Right cardiac atrium (tissue), 5 donors: ENCODE data around the gene MACROD2. TPM values are rescaled to one million over a fixed set of nuclear protein-coding genes. Genes with fewer than 3 reads are reported as not detected.

Experiments used
- ATAC-seq, 2 donors: fragments of 200-7000 bp; cut with Tn5 transposase; one replicate each; pipeline versions ENCODE4 v1.8.0 to v1.9.1; 2020; ENCODE audit warnings: moderate library complexity in 2 of 2, mild to moderate bottlenecking in 1 of 2
- DNase-seq, 3 donors: peaks; one replicate each; pipeline ENCODE4 v3.0.0-alpha.2; 2020
- H3K27ac ChIP-seq: one replicate; pipeline ENCODE4 v1.5.1; 2013; ENCODE audit warnings: mild to moderate bottlenecking, low read length, control low read depth, moderate library complexity
- H3K27me3 ChIP-seq: one replicate; pipeline ENCODE4 v1.6.1; 2013; ENCODE audit not compliant: control insufficient read depth, insufficient read depth
- H3K4me1 ChIP-seq: one replicate; pipeline ENCODE4 v1.6.1; 2013; ENCODE audit warnings: low read length; ENCODE audit not compliant: control insufficient read depth, insufficient read depth
- H3K4me3 ChIP-seq: one replicate; pipeline ENCODE4 v1.5.1; 2013; ENCODE audit warnings: low read length, control low read depth
- H3K9me3 ChIP-seq: one replicate; pipeline ENCODE4 v1.6.1; 2013; ENCODE audit warnings: low read length; ENCODE audit not compliant: control insufficient read depth
- WGBS: extraction: QIAGEN DNeasy Blood & Tissue Kit; methylation state at CpG from one replicate; pipeline ENCODE4 v1.1.7; 2013; 5-methylcytosine and 5-hydroxymethylcytosine counted together
- intact Hi-C, 4 donors: fragments of 100-400 bp; cut with DNase I; formaldehyde crosslinking; loops; one replicate each; pipeline versions ENCODE4 v1.11.0 to v1.14.0; 2022 to 2023
- polyA plus RNA-seq: library from polyadenylated mRNA; stranded (reverse); fragments of 200-250 nt; gene quantifications from one replicate; pipeline ENCODE4 v1.2.3, GENCODE V29; 2013
- total RNA-seq, 4 donors: library from RNA; stranded (reverse); fragmentation: NEBNext Ultra II Directional; extraction: Animal tissue kit (Norgen Biotek cat#: 25700); gene quantifications; one replicate each; pipeline ENCODE4 v1.2.1, GENCODE V29; 2021
- donor health status: healthy with polysubstance abuse.
- donor health status: DM: no; HTN: yes; CAD: no.
- donor health status: DM: no; HTN: no; CAD: no.
- donor health status: DM: no; HTN: yes; CAD: no; lungs with severe emphysema.
- donor health status: DM: yes; HTN: yes; CAD: no.

The MACROD2 gene
- total and polyA plus RNA-seq, 5 donors, result 0.61 to 4.4 (median 2.4) TPM

GRCh38 chr20:15328084-15328483, 1332.8 kb downstream of the MACROD2 start:
- ATAC-seq (no peak), DNase-seq (no peak)
- intact Hi-C loops, result no loop called here
- Histone ChIP-seq H3K27me3 (no peaks in the 10 kb centered on the region), H3K27ac (no peak overlapping the region), H3K9me3 (no peaks in the 10 kb centered on the region), H3K4me3 (no peak overlapping the region), H3K4me1 (no peaks in the 10 kb centered on the region)
- 39% methylated on average over 1 of the region's 1 CpG for WGBS

DNA sequence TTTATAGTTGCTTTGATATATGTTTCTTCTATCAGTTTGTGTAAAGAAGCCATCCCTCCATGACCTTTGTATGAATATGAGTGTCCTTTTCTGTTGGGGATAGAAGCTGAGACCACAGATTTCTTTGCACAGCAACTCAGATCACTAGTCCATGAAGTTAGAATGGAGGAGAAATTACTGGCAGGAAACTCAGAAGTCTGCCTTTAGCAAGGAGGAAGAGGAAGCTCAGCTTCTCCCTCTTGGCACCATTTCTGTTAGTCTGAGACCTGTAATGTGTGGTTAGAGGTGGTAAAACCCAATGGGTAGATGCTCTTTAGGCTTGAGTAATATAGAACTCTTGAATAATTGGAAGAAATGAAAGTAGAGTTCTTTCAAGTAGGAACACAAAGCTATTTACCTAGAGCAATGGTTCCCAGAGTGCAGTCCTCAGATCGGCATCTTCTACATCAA, 1337.4 kb downstream of the MACROD2 start:
- ATAC-seq (no peak), DNase-seq (no peak)
- WGBS, result 98% methylated on average over 1 of the region's 1 CpG
- intact Hi-C loops, result no loop called here
- Histone ChIP-seq H3K4me1 (no peaks in the 10 kb centered on the region), H3K27me3 (no peaks in the 10 kb centered on the region), H3K27ac (no peak overlapping the region), H3K9me3 (no peaks in the 10 kb centered on the region), H3K4me3 (no peak overlapping the region)

GRCh38 chr20:15333170-15333569, 1337.9 kb downstream of the MACROD2 start:
- Histone ChIP-seq H3K4me1 (no peaks in the 10 kb centered on the region), H3K27me3 (no peaks in the 10 kb centered on the region), H3K4me3 (no peak overlapping the region), H3K27ac (no peak overlapping the region), H3K9me3 (no peaks in the 10 kb centered on the region)
- DNase-seq (no peak), ATAC-seq (no peak)
- intact Hi-C loops, result no loop called here
- WGBS, result 79% methylated on average over 4 of the region's 4 CpGs

DNA sequence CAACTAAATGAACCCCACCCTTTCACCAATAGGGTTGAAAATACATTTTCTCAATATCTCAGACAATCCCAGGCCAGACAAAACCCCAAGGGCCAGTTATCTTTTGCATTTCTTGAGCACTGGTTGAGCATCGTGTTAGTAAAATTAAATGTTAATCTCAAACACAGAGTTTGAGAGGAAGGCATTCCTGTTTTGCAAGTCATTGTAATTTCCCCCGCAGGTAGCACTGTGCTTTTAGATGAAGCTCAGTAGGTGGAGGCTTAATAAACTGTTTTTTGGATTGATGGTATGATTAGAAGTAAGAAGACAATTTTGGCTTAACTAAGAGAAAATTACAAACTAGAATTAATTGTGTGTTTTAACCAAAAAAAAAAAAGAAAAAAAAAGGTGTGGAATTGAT, 1340.7 kb downstream of the MACROD2 start:
- H3K27ac ChIP-seq, result no peak overlapping the region
- H3K4me3 ChIP-seq, result no peak overlapping the region
- intact Hi-C loops, result no loop called here
- ATAC-seq (no peak), DNase-seq (no peak)
- H3K27me3 ChIP-seq, result no peaks in the 10 kb centered on the region
- 72% methylated on average over 2 of the region's 2 CpGs for WGBS
- no peaks in the 10 kb centered on the region for H3K4me1 ChIP-seq
- H3K9me3 ChIP-seq, result no peaks in the 10 kb centered on the region

- H3K27me3 ChIP-seq, result no peaks in the 10 kb centered on the region
- H3K27ac ChIP-seq, result no peak overlapping the region
- ATAC-seq (no peak), DNase-seq (no peak)
- H3K4me3 ChIP-seq, result no peak overlapping the region
- intact Hi-C loops, result no loop called here
- H3K4me1 ChIP-seq, result no peaks in the 10 kb centered on the region
- no peaks in the 10 kb centered on the region for H3K9me3 ChIP-seq
- WGBS, result 94% methylated on average over 5 of the region's 5 CpGs
Observed at GRCh38 chr20:15336536-15336935, 1341.2 kb downstream of the MACROD2 start.

DNA sequence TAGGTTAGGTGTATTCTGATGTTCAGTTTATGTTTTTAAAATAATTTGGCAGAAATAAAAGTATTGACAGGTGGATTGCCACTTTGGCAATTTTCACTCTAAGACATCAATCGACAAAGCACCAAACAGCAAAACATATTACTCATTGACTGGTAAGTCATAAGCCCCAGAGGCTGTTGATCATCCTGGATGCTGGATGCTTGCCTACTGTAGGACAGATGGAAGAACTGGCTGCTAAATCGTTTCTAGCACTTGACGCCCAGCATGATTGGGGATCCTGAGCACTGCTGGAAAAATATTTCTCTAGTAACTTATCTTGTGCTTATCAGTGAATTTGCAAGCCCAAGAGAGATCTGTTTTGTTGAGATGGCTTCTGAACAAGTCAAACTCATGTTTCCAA, 1343.9 kb downstream of the MACROD2 start:
- WGBS, result 24% methylated on average over 3 of the region's 3 CpGs
- Histone ChIP-seq H3K4me1 (no peaks in the 10 kb centered on the region), H3K9me3 (no peaks in the 10 kb centered on the region), H3K27ac (no peak overlapping the region), H3K27me3 (no peaks in the 10 kb centered on the region), H3K4me3 (no peak overlapping the region)
- DNase-seq (no peak), ATAC-seq (peak in 1 of 2 donors; percentile 39)
- intact Hi-C loops, result no loop called here

DNA sequence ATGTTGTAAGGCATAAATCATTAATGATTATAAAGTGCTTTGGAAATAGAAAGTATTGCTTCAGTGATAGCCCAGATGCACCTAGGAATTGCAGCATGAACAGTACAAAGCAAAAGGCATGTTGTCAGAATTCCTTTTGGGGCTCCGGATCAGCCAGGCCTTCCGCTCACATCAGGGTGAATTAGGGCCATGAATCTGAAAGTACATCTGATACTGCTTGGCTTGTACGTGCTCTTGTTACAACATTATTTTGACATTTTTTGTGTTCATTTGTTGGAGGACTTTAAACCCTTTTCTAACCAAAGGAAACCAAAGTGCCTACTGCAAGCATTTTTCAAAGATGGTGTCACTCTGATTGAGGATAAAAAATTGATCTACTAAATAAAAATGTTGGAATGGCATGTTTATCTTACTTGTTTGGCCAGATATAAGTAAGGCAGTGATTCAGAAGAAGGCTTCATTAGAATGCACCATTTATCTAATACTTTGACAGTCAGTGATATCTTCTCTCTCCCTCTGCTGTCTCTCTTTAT, 1347.7 kb downstream of the MACROD2 start:
- ATAC-seq, result no peak
- Histone ChIP-seq H3K27ac (no peak overlapping the region), H3K4me1 (no peaks in the 10 kb centered on the region), H3K4me3 (no peak overlapping the region), H3K9me3 (no peaks in the 10 kb centered on the region), H3K27me3 (no peaks in the 10 kb centered on the region)
- 79% methylated on average over 3 of the region's 3 CpGs for WGBS
- no peak for DNase-seq
- intact Hi-C loops, result no loop called here

DNA sequence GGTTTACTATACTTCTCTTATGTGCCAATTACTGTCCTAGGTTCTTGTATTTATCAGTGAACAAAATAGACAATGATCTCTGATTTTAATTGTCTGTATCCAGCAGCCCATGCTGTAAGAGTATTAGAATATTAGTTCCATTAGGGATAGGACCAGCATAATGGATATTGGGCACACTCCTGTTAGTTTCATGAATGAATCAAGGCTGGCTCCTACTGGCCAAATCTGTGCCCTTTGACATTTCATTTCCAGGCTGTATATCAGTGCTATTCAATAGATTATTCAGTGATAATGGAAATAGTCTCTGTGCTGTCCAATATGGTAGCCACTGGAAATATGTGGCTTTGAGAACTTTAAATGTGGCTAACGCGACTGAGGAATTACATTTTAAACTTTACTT, 1350.0 kb downstream of the MACROD2 start:
- 96% methylated on average over 2 of the region's 2 CpGs for WGBS
- Histone ChIP-seq H3K4me1 (no peaks in the 10 kb centered on the region), H3K9me3 (no peaks in the 10 kb centered on the region), H3K27ac (no peak overlapping the region), H3K27me3 (no peaks in the 10 kb centered on the region), H3K4me3 (no peak overlapping the region)
- DNase-seq (no peak), ATAC-seq (no peak)
- intact Hi-C loops, result no loop called here

- DNase-seq (no peak), ATAC-seq (no peak)
- no peak overlapping the region for H3K4me3 ChIP-seq
- intact Hi-C loops, result no loop called here
- no peak overlapping the region for H3K27ac ChIP-seq
- no peaks in the 10 kb centered on the region for H3K9me3 ChIP-seq
- H3K27me3 ChIP-seq, result no peaks in the 10 kb centered on the region
- 91% methylated on average over 3 of the region's 3 CpGs for WGBS
- H3K4me1 ChIP-seq, result no peaks in the 10 kb centered on the region
Observed at GRCh38 chr20:15346657-15347280, 1351.5 kb downstream of the MACROD2 start.

GRCh38 chr20:15359056-15359455, 1363.7 kb downstream of the MACROD2 start:
- no peak overlapping the region for H3K27ac ChIP-seq
- 82% methylated on average over 2 of the region's 2 CpGs for WGBS
- ATAC-seq (no peak), DNase-seq (no peak)
- H3K27me3 ChIP-seq, result no peaks in the 10 kb centered on the region
- intact Hi-C loops, result no loop called here
- H3K4me3 ChIP-seq, result no peak overlapping the region
- H3K4me1 ChIP-seq, result no peaks in the 10 kb centered on the region
- H3K9me3 ChIP-seq, result no peaks in the 10 kb centered on the region

DNA sequence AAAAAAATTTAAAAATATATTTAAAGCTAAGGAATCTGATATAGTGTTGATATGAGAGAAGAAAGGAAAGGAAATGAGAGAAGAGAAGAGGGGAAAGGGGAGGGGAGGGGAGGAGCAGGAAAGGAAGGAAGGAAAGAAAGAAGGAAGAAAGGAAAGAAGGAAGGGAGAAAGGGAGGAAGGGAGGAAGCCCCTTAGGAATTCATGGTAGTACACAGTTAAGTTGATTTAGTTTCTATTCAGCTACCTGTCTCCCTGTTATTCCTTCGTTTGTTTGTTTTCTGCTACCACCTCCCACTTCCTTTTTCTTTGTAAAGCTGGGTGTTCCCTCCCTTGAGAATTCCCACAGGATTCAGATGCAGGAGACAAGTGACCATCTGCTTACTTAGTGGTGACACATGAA, 1367.5 kb downstream of the MACROD2 start:
- H3K4me3 ChIP-seq, result no peak overlapping the region
- H3K4me1 ChIP-seq, result no peaks in the 10 kb centered on the region
- no peaks in the 10 kb centered on the region for H3K9me3 ChIP-seq
- no peaks in the 10 kb centered on the region for H3K27me3 ChIP-seq
- intact Hi-C loops, result no loop called here
- WGBS, result 51% methylated on average over 1 of the region's 1 CpG
- ATAC-seq (no peak), DNase-seq (no peak)
- H3K27ac ChIP-seq, result no peak overlapping the region

DNA sequence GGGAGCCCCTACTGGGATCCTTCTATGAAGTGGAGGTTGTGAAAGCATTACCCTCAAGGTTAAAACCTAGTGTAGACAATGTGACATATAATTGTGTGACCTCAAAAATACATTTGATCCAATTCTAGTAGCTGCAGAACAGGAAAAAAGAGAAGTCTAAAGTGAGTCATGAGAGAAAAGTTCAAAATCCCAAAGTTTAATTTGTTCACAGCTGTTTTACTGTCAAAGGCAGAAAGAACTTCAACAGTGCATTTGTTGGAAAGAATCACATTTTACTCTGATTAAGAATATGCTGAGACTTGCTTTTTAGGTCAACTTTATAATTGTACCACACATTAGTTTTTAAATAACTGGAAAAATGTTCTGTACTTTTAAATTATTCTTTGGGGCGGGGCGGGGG, 1369.5 kb downstream of the MACROD2 start:
- H3K27ac ChIP-seq, result no peak overlapping the region
- no peak for DNase-seq
- no peaks in the 10 kb centered on the region for H3K27me3 ChIP-seq
- no peak overlapping the region for H3K4me3 ChIP-seq
- ATAC-seq, result no peak
- 74% methylated on average over 2 of the region's 2 CpGs for WGBS
- intact Hi-C loops, result no loop called here
- H3K9me3 ChIP-seq, result no peaks in the 10 kb centered on the region
- no peaks in the 10 kb centered on the region for H3K4me1 ChIP-seq
